ENCODE measurements around the gene DGKD.

Gene DGKD

DNA sequence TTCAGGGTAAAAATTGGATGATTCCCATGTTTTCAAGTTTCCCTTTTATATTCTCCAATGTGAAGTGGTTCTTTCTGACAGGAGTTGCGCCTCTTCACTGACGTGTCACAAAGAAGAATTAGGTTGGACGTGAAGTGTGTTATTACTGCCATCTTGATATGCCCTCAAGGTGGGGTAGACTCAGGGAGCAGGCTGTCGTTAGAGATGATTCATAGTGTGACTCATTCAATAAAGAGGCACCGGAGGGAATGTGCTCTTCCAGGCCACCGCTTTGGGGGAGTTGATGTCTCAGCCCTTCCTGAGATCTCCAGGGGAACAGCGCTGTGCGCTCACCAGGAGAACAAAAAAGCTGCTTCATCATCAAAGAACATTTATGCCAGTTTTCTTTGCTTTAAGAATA lies 3.6 kb upstream of the DGKD start:
- peak; percentile 78 for ATAC-seq
- Mint-ChIP-seq H3K27me3 (no peaks in the 10 kb centered on the region), H3K4me3 (peak overlapping the region; percentile 46)

DNA sequence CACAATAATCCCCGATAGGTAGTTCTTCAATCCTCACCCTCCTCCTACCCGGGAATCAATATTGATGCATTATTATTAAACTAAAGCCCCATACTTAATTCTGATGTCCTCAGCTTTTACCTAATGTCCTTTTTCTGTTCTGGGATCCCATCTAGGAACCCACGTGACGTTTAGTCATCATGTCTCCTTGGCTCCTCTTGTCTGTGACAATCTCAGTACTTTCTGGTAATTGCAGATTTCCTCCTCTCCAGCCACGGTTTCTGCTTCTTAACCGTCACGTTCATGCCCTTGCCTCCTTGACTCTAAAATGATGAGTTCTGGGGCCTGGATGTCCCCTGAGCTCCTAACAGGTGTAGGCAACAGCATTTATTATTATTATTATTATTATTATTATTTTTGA lies 2.9 kb upstream of the DGKD start:
- H3K36me3 Mint-ChIP-seq (ENCODE audit: low read depth) = peaks cover 13% of the 10 kb centered on the region
- H3K9me3 Mint-ChIP-seq = no peaks in the 10 kb centered on the region
- no peak overlapping the region for H3K27ac Mint-ChIP-seq
- ATAC-seq = no peak
- H3K4me3 Mint-ChIP-seq = no peak overlapping the region
- no peaks in the 10 kb centered on the region for H3K27me3 Mint-ChIP-seq
- DNase-seq = no peak
- peaks cover 65% of the 10 kb centered on the region for H3K4me1 Mint-ChIP-seq

More for the DNA sequence above, 3.6 kb upstream of the DGKD start:
- H3K27ac Mint-ChIP-seq = peak overlapping the region; percentile 95
- peaks cover 58% of the 10 kb centered on the region for H3K4me1 Mint-ChIP-seq
- peak; percentile 41 for DNase-seq
- peaks cover 7% of the 10 kb centered on the region for H3K36me3 Mint-ChIP-seq (ENCODE audit: low read depth)
- no peaks in the 10 kb centered on the region for H3K9me3 Mint-ChIP-seq

DNA sequence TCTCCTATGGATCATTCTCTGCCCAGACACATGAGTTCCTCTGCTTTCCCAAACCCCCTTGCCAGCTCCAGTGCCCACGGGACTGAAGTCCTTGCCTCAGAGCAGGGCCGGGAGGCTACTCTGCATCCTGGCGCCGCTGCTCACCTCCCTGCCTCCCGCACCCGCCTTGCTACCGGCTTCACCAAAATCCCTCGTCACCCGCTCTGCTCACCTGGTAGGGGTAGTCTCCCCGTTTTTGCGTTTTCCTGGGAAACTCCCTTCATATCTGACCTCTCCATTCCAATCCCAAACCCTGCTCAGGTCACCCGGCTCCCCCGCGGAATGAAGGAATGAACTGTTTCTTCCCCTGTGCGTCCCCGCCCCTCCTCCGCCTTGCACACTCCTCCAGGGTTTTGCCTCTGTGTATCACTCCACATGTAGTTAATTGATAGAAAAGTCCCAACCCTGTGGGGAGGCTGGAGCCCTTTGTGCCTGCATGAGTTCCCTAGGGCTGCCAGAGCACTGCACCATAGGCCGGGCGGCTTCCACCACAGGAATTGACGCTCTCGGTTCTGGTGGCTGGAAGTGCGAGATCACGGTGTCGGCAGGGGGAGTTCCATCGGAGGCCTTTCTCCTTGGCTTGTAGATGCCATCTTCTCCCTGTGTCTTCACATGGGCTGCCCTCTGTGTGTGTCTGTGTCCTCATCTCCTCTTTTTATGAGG lies 2.0 kb upstream of the DGKD start:
- Mint-ChIP-seq H3K4me3 (no peak overlapping the region), H3K9me3 (no peaks in the 10 kb centered on the region), H3K27ac (no peak overlapping the region), H3K27me3 (no peaks in the 10 kb centered on the region), H3K4me1 (peaks cover 74% of the 10 kb centered on the region), H3K36me3 (ENCODE audit: low read depth) (peaks cover 22% of the 10 kb centered on the region)
- DNase-seq (no peak), ATAC-seq (no peak)

DNA sequence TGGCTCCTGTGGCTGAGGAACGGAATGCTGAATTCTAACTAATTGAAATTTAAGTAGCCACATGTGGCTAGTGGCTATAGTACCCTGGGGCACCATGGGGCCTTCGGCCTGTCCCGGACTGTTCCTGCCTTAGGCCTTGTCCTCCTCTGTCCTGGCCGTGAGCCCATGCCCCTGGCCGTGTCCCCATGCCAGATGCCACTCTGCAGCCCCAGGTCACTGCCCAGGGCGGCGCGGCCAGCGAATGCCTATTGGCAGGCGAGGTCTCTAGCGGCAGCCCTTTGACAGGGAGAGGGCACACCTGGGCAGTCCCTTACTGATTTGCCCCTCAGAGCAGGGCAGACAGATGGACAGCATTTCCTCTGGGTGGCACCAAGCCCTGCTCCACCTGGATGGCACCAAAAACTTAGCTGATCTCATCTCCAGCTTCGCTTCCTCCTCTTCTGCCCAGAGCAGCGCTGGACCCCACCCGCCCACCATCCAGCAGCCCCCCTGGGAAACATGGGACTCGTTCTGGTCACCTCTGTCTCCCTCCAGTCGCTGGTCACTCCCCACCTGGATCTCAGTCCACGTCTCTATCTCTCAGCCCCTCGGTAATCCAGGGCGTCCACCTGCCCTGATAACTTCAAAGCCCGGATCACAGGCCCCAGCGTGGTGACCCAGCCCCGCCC lies 1.1 kb upstream of the DGKD start:
- Mint-ChIP-seq H3K4me1 (peaks cover 81% of the 10 kb centered on the region), H3K4me3 (peak overlapping the region; percentile 87), H3K27ac (peak overlapping the region; percentile 90), H3K9me3 (no peaks in the 10 kb centered on the region), H3K36me3 (ENCODE audit: low read depth) (peaks cover 29% of the 10 kb centered on the region), H3K27me3 (no peaks in the 10 kb centered on the region)
- no peak for DNase-seq
- no peak for ATAC-seq

DNA sequence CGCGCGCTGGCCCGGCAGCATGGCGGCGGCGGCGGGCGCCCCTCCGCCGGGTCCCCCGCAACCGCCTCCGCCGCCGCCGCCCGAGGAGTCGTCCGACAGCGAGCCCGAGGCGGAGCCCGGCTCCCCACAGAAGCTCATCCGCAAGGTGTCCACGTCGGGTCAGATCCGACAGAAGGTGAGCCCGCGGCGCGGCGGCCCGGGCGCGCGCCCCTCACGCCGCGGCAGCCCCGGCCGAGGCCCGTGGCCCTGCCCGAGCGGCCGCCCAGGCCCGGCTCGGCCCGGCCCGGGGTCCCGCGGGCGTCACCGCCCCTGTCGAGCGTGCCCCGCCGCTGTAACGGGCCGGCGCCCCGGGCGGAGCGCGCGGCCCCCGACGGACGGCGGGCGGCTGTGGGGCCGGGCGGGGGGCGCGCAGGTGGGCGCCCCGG lies 218 bp downstream of the DGKD start:
- Mint-ChIP-seq H3K27ac (no peak overlapping the region), H3K36me3 (ENCODE audit: low read depth) (peaks cover 37% of the 10 kb centered on the region), H3K4me1 (peaks cover 82% of the 10 kb centered on the region), H3K9me3 (no peaks in the 10 kb centered on the region), H3K27me3 (no peaks in the 10 kb centered on the region), H3K4me3 (peak overlapping the region; percentile 19)
- ATAC-seq (no peak), DNase-seq (no peak)

DNA sequence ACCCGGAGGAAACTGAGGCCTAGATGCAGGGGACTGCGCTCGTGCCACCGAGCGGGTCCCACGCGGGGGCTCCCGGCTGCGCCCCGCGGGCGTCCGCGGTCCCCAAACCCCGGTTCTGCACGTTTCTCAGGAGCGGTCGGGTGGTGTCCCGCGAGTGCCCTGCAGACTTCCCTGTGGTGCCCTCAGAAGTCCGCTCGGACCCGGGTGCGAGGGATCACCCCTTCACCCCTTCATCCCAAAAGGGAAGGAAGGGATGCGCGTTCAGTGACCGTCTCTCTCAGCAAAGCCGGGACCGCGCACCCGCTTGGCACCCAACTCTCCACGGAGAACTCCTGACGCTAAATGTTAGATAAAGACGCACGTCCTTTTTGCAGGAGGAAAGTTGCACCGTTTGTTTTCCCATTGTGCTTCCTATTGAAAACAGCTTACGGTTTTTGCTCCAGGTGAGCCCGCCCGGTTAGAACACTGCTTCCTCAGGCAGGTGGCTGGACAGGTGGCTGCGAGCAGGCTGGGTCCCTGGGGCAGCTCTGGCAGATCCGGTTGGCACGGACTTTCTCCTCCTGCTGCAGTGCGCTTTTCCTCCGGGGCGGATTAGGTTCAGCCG lies 779 bp downstream of the DGKD start:
- Mint-ChIP-seq H3K4me3 (peak overlapping the region; percentile 87), H3K4me1 (peaks cover 82% of the 10 kb centered on the region), H3K27me3 (no peaks in the 10 kb centered on the region), H3K27ac (peak overlapping the region; percentile 82), H3K36me3 (ENCODE audit: low read depth) (peaks cover 42% of the 10 kb centered on the region), H3K9me3 (no peaks in the 10 kb centered on the region)
- DNase-seq (no peak), ATAC-seq (no peak)

DNA sequence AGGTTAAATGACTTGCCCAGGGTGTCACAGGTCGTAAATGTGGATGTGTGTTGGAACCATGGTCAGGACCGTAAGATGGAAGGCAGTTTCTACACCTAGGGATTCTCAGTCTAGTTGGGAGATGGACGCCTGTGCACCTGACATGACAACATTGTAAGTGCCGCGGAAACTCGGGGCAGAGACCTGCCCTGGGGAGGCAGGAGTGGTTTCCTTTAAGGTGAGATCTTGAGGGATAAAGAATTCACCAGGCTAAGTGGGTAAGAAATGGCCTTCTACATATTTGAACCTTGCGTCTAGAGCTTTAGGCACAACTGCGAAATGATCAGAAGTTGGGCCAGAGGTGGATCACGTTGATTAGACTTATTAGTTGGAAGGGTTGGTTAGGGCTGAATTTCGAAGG lies 1.6 kb downstream of the DGKD start:
- no peak for ATAC-seq
- DNase-seq = no peak
- H3K27ac Mint-ChIP-seq = peak overlapping the region; percentile 82
- H3K27me3 Mint-ChIP-seq = no peaks in the 10 kb centered on the region
- H3K9me3 Mint-ChIP-seq = no peaks in the 10 kb centered on the region
- H3K4me1 Mint-ChIP-seq = peaks cover 77% of the 10 kb centered on the region
- peak overlapping the region; percentile 87 for H3K4me3 Mint-ChIP-seq
- peaks cover 46% of the 10 kb centered on the region for H3K36me3 Mint-ChIP-seq (ENCODE audit: low read depth)

DNA sequence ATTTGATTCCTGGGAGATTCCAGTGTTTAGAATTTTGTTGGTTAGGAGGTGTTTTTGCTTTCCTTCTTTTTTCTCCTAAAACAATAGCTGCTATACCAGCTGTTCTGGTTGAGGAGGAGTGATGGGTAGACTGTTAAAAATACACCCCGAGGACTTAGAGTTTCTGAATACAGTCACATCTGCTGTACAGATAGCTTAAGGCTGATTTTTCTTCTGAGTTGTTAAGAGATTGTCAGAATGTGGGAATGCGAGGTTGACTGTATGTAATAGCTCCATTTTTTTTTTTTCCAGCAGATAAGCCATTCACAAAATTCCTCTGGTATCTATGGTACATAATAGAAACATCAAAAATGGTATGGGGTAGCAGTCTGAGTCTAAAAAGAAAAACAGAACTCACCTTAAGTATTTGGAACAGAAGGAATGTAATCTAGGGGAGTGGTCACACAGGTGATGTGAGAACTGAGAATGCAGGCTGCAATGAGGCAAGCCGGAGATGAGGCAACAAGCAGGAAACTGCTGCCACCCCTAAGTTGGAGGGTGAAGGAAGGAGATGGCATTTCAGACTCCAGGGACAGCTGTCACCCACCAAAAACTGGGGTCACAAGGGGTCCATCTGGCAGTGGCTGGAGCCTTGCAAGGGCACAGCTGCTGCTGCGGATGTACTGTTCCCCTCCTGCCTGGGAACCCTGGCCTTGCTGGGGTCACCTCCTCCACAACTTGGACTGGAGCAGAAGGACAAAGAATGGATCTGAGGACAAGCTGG lies 2.4 kb downstream of the DGKD start:
- ATAC-seq (no peak), DNase-seq (no peak)
- peaks cover 77% of the 10 kb centered on the region for H3K4me1 Mint-ChIP-seq
- H3K27ac Mint-ChIP-seq = peak overlapping the region; percentile 82
- peaks cover 50% of the 10 kb centered on the region for H3K36me3 Mint-ChIP-seq (ENCODE audit: low read depth)
- peak overlapping the region; percentile 87 for H3K4me3 Mint-ChIP-seq
- H3K9me3 Mint-ChIP-seq = no peaks in the 10 kb centered on the region
- no peaks in the 10 kb centered on the region for H3K27me3 Mint-ChIP-seq

DNA sequence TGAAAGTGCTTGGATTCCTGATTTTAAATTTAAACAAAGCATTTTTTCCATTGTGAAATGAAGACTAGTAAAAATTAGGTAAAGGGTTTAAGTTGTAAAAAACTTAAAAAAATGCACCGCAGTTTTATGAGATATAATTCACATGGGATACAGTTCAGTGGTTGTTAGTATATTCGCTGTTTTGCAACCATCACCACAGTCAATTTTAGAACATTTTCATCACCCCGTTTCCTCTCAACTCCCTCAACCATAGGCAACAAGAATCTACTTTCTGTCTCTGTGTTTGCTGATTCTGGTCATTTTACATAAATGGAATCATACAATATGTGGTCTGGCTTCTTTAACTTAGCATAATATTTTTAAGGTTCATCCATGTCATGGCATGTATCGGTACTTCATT lies 4.0 kb downstream of the DGKD start:
- Mint-ChIP-seq H3K4me1 (peaks cover 71% of the 10 kb centered on the region), H3K27ac (peak overlapping the region; percentile 53), H3K27me3 (no peaks in the 10 kb centered on the region), H3K9me3 (no peaks in the 10 kb centered on the region), H3K36me3 (ENCODE audit: low read depth) (peaks cover 58% of the 10 kb centered on the region), H3K4me3 (peak overlapping the region; percentile 87)
- no peak for ATAC-seq
- DNase-seq = no peak

DNA sequence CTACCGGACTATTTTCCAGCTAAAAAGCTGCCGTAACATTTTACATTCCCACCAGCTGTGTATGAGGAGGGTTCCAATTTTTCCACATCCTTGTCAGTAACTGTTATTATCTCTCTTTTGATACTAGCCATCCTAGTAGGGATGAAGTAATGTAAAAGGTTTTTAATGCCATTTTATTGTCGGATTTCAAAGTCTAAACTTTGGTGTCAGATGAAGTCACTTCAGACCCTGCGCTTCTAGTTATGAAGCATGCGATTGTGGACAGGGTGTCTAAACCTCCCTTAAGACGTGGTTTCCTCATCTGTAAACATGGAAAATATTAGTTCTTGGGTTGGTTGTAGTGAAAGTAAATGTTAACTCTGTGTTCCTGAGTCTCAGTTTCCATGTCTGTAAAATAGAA lies 4.7 kb downstream of the DGKD start:
- peak; percentile 63 for ATAC-seq
- DNase-seq = no peak
- H3K27ac Mint-ChIP-seq = peak overlapping the region; percentile 53
- H3K9me3 Mint-ChIP-seq = peaks cover 4% of the 10 kb centered on the region
- peaks cover 70% of the 10 kb centered on the region for H3K4me1 Mint-ChIP-seq
- H3K4me3 Mint-ChIP-seq = peak overlapping the region; percentile 87
- H3K36me3 Mint-ChIP-seq (ENCODE audit: low read depth) = peaks cover 64% of the 10 kb centered on the region
- H3K27me3 Mint-ChIP-seq = no peaks in the 10 kb centered on the region

DNA sequence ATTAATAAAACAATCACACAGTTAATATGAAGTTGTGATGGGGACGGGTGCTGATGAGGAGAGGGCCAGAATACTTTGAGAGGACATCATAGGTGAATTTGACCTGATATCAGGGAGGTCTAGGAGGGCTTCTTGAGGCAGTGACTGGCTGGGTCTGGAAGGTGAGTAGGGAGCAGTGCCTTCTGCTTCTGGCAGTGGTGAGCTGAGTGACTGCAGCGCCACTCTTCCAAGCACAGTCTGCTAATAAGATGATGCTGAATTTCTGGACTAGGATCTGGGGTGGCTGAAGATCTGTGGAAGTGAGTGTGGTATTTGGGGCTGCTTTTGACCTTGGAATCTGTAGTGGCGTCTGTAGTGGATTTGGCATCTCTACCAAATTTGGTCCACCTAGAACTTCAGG lies 5.5 kb downstream of the DGKD start:
- H3K4me1 Mint-ChIP-seq = peaks cover 73% of the 10 kb centered on the region
- no peak for DNase-seq
- no peak for ATAC-seq
- peaks cover 4% of the 10 kb centered on the region for H3K9me3 Mint-ChIP-seq
- peaks cover 71% of the 10 kb centered on the region for H3K36me3 Mint-ChIP-seq (ENCODE audit: low read depth)
- H3K27me3 Mint-ChIP-seq = no peaks in the 10 kb centered on the region
- peak overlapping the region; percentile 53 for H3K27ac Mint-ChIP-seq
- H3K4me3 Mint-ChIP-seq = no peak overlapping the region

DNA sequence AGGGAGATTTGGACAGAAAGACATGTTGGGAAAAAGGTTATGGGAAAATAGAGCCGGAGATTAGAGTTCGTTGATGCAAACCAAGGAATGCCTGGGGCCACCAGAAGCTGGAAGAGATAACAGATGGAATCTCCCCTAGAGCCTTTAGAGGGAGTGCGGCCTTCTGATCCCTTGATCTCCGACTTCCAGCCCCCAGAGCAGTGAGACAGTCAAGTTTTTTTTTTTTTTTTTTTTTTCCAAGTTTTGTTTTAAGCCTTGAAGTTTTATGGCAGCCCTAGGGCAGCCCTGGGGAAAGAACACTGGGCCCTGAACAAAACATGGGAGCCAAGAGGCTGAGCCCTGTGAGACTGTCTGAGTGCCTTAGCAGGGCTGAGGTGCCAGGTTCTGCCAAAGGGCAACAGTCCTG lies 6.5 kb downstream of the DGKD start:
- H3K27me3 Mint-ChIP-seq = no peaks in the 10 kb centered on the region
- peaks cover 69% of the 10 kb centered on the region for H3K36me3 Mint-ChIP-seq (ENCODE audit: low read depth)
- H3K4me1 Mint-ChIP-seq = peaks cover 75% of the 10 kb centered on the region
- H3K9me3 Mint-ChIP-seq = peaks cover 4% of the 10 kb centered on the region
- ATAC-seq (no peak), DNase-seq (no peak)
- H3K27ac Mint-ChIP-seq = peak overlapping the region; percentile 41
- no peak overlapping the region for H3K4me3 Mint-ChIP-seq

DNA sequence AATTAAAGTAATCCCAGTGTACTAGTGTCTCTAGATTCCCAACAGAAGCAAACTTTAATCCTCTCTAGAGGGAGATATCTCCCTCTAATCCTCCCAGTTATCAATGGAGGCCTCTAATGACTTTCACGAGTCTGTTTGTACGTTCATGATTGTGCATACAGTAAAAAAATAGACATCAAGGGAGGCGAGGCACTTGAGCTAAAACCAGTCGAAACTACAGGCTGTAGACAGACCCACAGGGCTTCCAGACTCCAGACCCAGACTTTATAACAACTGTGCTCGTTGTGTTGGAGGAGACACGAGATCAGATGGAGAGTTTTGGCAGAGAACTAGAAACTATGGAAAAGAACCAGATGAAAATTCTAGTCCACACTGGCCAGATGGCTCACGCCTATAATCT lies 7.0 kb downstream of the DGKD start:
- Mint-ChIP-seq H3K27me3 (no peaks in the 10 kb centered on the region), H3K4me3 (no peak overlapping the region), H3K4me1 (peaks cover 75% of the 10 kb centered on the region), H3K36me3 (ENCODE audit: low read depth) (peaks cover 64% of the 10 kb centered on the region), H3K27ac (no peak overlapping the region), H3K9me3 (peaks cover 4% of the 10 kb centered on the region)
- ATAC-seq (no peak), DNase-seq (no peak)

DNA sequence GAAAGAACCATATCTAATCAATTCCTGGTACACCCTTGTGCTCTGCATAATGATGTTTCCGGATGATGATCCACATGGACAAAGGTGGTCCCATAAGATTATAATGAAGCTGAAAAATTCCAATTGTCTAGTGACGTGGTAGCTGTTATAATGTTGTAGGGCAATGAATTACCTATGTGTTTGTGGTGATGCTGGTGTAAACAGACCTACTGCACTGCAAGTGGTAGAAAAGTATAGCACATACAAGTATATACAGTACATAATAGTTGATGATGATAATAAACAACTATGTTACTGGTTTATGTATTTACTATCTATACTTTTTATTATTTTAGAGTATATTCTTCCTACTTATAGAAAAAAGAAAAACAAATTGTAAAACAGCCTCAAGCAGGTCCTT lies 8.4 kb downstream of the DGKD start:
- Mint-ChIP-seq H3K4me3 (no peak overlapping the region), H3K36me3 (ENCODE audit: low read depth) (peaks cover 62% of the 10 kb centered on the region), H3K9me3 (peaks cover 4% of the 10 kb centered on the region), H3K27me3 (no peaks in the 10 kb centered on the region), H3K27ac (no peak overlapping the region), H3K4me1 (peaks cover 70% of the 10 kb centered on the region)
- DNase-seq = no peak
- ATAC-seq = no peak
